IPS-20b (cell line): ENCODE measurements around the gene PPFIBP1.
"Not testable (repeated sequence)": the region's sequence is repeated elsewhere in the genome, so short reads cannot be mapped to it uniquely, and the experiment has no call there.

Source experiments
- H3K27ac ChIP-seq: one replicate; pipeline ENCODE4 v1.5.1; 2013; ENCODE audit warnings: low read length
- H3K27me3 ChIP-seq: 2 replicates; pipeline ENCODE4 v1.6.1; 2013; ENCODE audit warnings: mild to moderate bottlenecking, low read length, inconsistent platforms; ENCODE audit not compliant: insufficient read depth
- H3K36me3 ChIP-seq: 2 replicates; pipeline ENCODE4 v1.6.1; 2013; ENCODE audit warnings: low read depth, mild to moderate bottlenecking, inconsistent platforms, low read length, moderate library complexity; ENCODE audit not compliant: insufficient read depth
- H3K4me1 ChIP-seq: 2 replicates; pipeline ENCODE4 v1.6.1; 2013; ENCODE audit warnings: mild to moderate bottlenecking, control low read depth, inconsistent platforms, low read length, moderate library complexity; ENCODE audit not compliant: insufficient read depth
- H3K4me3 ChIP-seq: 2 replicates; pipeline ENCODE4 v1.5.1; 2013; ENCODE audit warnings: mild to moderate bottlenecking, low read length, inconsistent platforms
- H3K9ac ChIP-seq: 2 replicates; pipeline ENCODE4 v1.6.1; 2013; ENCODE audit warnings: low read depth, mild to moderate bottlenecking, inconsistent platforms, low read length, moderate library complexity
- H3K9me3 ChIP-seq: 2 replicates; pipeline ENCODE4 v1.6.1; 2013; ENCODE audit warnings: mild to moderate bottlenecking, low read depth, low read length, inconsistent platforms; ENCODE audit not compliant: insufficient read depth

The PPFIBP1 gene

GRCh38 chr12:27624586-27624985, 100.6 kb downstream of the PPFIBP1 start:
- Histone ChIP-seq H3K27me3 (no peaks in the 10 kb centered on the region), H3K36me3 (no peaks in the 10 kb centered on the region), H3K27ac (no peak overlapping the region), H3K4me3 (no peak overlapping the region), H3K4me1 (no peaks in the 10 kb centered on the region), H3K9me3 (no peaks in the 10 kb centered on the region), H3K9ac (no peak overlapping the region)

- no peak overlapping the region for H3K27ac ChIP-seq
- H3K4me1 ChIP-seq, result no peaks in the 10 kb centered on the region
- no peak overlapping the region for H3K4me3 ChIP-seq
- H3K9ac ChIP-seq, result no peak overlapping the region
- H3K27me3 ChIP-seq, result no peaks in the 10 kb centered on the region
- H3K36me3 ChIP-seq, result no peaks in the 10 kb centered on the region
- H3K9me3 ChIP-seq, result no peaks in the 10 kb centered on the region
These were observed 103.3 kb downstream of the PPFIBP1 start for GRCh38 chr12:27627123-27627852.

- not testable (repeated sequence) for H3K27me3 ChIP-seq, H3K4me1 ChIP-seq, H3K27ac ChIP-seq, H3K36me3 ChIP-seq, H3K9me3 ChIP-seq, H3K9ac ChIP-seq, H3K4me3 ChIP-seq
These were observed 104.0 kb downstream of the PPFIBP1 start for GRCh38 chr12:27627853-27628469.

GRCh38 chr12:27630219-27630618, 106.2 kb downstream of the PPFIBP1 start:
- not testable (repeated sequence) for H3K9ac ChIP-seq

GRCh38 chr12:27631365-27631764, 107.4 kb downstream of the PPFIBP1 start:
- no peaks in the 10 kb centered on the region for H3K4me1 ChIP-seq
- no peaks in the 10 kb centered on the region for H3K36me3 ChIP-seq
- H3K9me3 ChIP-seq, result no peaks in the 10 kb centered on the region
- no peaks in the 10 kb centered on the region for H3K27me3 ChIP-seq
- H3K27ac ChIP-seq, result no peak overlapping the region
- no peak overlapping the region for H3K4me3 ChIP-seq
- H3K9ac ChIP-seq, result no peak overlapping the region

More at GRCh38 chr12:27630219-27630618, 106.2 kb downstream of the PPFIBP1 start:
- not testable (repeated sequence) for H3K27me3 ChIP-seq, H3K36me3 ChIP-seq, H3K4me1 ChIP-seq, H3K27ac ChIP-seq, H3K4me3 ChIP-seq, H3K9me3 ChIP-seq

GRCh38 chr12:27631813-27632491, 107.9 kb downstream of the PPFIBP1 start:
- H3K27me3 ChIP-seq, result no peaks in the 10 kb centered on the region
- no peaks in the 10 kb centered on the region for H3K4me1 ChIP-seq
- H3K4me3 ChIP-seq, result no peak overlapping the region
- no peaks in the 10 kb centered on the region for H3K9me3 ChIP-seq
- H3K9ac ChIP-seq, result no peak overlapping the region
- no peaks in the 10 kb centered on the region for H3K36me3 ChIP-seq
- H3K27ac ChIP-seq, result no peak overlapping the region

- no peak overlapping the region for H3K9ac ChIP-seq
- no peaks in the 10 kb centered on the region for H3K36me3 ChIP-seq
- no peak overlapping the region for H3K4me3 ChIP-seq
- H3K27me3 ChIP-seq, result no peaks in the 10 kb centered on the region
- no peaks in the 10 kb centered on the region for H3K4me1 ChIP-seq
- H3K27ac ChIP-seq, result no peak overlapping the region
- H3K9me3 ChIP-seq, result no peaks in the 10 kb centered on the region
These were observed 111.5 kb downstream of the PPFIBP1 start for GRCh38 chr12:27635349-27635972.

GRCh38 chr12:27636569-27636968, 112.6 kb downstream of the PPFIBP1 start:
- not testable (repeated sequence) for H3K27ac ChIP-seq, H3K27me3 ChIP-seq, H3K4me1 ChIP-seq, H3K4me3 ChIP-seq, H3K36me3 ChIP-seq, H3K9me3 ChIP-seq, H3K9ac ChIP-seq

GRCh38 chr12:27637524-27637923, 113.5 kb downstream of the PPFIBP1 start:
- Histone ChIP-seq H3K9ac (no peak overlapping the region), H3K27ac (no peak overlapping the region), H3K9me3 (no peaks in the 10 kb centered on the region), H3K4me3 (no peak overlapping the region), H3K4me1 (no peaks in the 10 kb centered on the region), H3K36me3 (no peaks in the 10 kb centered on the region), H3K27me3 (no peaks in the 10 kb centered on the region)

GRCh38 chr12:27639265-27639664, 115.3 kb downstream of the PPFIBP1 start:
- Histone ChIP-seq H3K9me3 (no peaks in the 10 kb centered on the region), H3K27me3 (no peaks in the 10 kb centered on the region), H3K27ac (no peak overlapping the region), H3K9ac (no peak overlapping the region), H3K4me1 (no peaks in the 10 kb centered on the region), H3K4me3 (no peak overlapping the region), H3K36me3 (no peaks in the 10 kb centered on the region)

- H3K9me3 ChIP-seq, H3K36me3 ChIP-seq, H3K9ac ChIP-seq, H3K27ac ChIP-seq, H3K4me3 ChIP-seq, H3K27me3 ChIP-seq, H3K4me1 ChIP-seq: not testable (repeated sequence)
These were observed 116.7 kb downstream of the PPFIBP1 start for GRCh38 chr12:27640566-27641200.
